ENCODE measurements around the gene RAB14. TPM values are rescaled to one million over a fixed set of nuclear protein-coding genes. Genes with fewer than 3 reads are reported as not detected.

Gene RAB14
- total RNA-seq, 1 donor from 2014 or later, result 26.2 TPM

DNA sequence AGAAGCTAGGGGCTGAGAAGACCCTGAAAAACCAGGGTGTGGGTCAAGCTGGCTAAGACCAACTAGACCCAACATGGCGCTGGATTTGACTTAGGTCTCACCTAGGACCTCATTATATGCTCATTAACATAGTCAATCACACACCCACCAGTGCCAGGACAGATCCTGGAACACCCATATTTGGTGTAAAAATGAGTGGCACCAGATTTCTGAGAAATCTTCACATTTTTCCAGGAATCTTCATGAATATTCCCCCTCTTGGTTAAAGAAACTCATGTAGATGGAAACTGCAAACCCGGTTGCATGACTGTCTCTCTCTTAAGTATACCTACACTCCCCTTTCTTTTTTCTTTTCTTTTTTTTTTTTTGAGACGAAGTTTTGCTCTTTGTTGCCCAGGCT is 17.9 kb upstream of the RAB14 start:
- no peak for DNase-seq (ENCODE audit: low read depth in 2 of 2)

DNA sequence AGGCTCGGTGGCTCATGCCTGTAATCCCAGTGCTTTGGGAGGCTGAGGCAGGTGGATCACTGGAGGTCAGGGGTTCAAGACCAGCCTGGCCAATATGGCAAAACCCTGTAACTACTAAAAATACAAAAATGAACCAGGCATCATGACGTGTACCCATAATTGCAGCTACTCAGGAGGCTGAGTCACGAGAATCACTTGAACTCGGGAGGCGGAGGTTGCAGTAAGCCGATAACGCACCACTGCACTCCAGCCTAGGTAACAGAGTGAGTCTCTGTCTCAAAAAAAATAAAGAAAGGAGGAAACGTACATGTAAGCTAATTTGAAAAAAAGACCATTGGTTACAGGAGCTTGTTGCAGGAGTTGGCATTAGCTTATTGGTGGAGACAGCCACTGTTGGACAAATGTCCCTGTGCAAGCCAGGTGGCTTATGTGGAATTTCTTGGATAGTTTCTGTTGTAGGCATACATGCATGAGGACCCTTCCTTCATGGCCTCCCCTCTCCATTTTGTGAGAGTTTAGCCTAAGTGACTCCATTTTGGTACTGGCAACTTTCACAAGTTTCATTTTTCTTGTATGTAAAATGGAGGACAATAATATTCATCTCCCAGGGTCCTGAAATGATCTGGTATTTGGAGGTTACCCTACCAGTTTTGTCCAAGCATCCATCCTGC is 16.8 kb upstream of the RAB14 start:
- DNase-seq (ENCODE audit: low read depth in 2 of 2), result no peak

GRCh38 chr9:121217609-121218292 is 16.1 kb upstream of the RAB14 start:
- no peak for DNase-seq (ENCODE audit: low read depth in 2 of 2)

- DNase-seq (ENCODE audit: low read depth in 2 of 2), result no peak
Observed at GRCh38 chr9:121216271-121216805, 14.7 kb upstream of the RAB14 start.

DNA sequence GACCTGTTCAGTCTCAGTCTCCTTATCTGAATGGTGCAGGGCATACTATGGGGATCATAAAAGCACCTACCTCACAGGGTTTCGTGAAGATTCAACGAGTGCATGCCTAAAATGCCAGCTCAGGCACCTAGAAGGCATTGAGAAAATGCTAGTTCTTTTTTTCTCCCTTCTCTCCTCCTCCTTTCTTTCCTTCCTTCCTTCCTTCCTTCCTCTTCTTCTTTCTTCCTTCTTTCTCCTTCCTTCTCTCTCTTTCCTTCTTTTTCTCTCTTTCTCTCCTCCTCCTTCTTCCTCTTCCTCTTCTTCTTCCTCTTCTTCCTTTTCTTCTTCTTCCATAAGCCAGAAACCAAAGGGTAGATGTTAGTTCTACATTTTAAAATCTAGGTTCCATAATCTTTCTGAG is 12.3 kb upstream of the RAB14 start:
- no peak for DNase-seq (ENCODE audit: low read depth in 2 of 2)

GRCh38 chr9:121213136-121213806 is 11.6 kb upstream of the RAB14 start:
- DNase-seq (ENCODE audit: low read depth in 2 of 2), result peak; percentile 78 to 88

GRCh38 chr9:121210536-121210935 is 8.9 kb upstream of the RAB14 start:
- no peak for DNase-seq (ENCODE audit: low read depth in 2 of 2)

- DNase-seq (ENCODE audit: low read depth in 2 of 2), result no peak
Observed at GRCh38 chr9:121207371-121207940, 5.8 kb upstream of the RAB14 start.

- no peak for DNase-seq (ENCODE audit: low read depth in 2 of 2)
Observed at GRCh38 chr9:121206516-121207370, 5.1 kb upstream of the RAB14 start.

DNA sequence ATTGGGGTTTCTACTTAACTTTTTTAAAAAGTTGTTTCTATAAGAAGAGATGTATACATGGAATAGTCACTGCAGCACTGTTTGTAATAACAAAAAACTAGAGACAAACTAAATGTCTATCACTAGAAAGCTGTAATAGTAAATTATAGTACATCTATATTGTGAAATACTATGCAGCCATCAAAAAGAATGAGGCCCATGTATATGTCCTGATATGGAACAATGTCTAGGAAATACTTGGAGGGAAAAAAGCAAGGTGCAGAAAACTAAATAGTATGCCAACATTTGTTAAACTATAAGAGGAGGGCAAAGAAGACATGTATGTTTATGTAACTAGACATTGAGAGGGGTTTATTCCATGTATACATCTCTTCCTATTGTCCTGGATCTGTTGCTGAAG is 2.9 kb upstream of the RAB14 start:
- no peak for DNase-seq (ENCODE audit: low read depth in 2 of 2)

- DNase-seq (ENCODE audit: low read depth in 2 of 2), result no peak
Observed at GRCh38 chr9:121204121-121204520, 2.5 kb upstream of the RAB14 start.

DNA sequence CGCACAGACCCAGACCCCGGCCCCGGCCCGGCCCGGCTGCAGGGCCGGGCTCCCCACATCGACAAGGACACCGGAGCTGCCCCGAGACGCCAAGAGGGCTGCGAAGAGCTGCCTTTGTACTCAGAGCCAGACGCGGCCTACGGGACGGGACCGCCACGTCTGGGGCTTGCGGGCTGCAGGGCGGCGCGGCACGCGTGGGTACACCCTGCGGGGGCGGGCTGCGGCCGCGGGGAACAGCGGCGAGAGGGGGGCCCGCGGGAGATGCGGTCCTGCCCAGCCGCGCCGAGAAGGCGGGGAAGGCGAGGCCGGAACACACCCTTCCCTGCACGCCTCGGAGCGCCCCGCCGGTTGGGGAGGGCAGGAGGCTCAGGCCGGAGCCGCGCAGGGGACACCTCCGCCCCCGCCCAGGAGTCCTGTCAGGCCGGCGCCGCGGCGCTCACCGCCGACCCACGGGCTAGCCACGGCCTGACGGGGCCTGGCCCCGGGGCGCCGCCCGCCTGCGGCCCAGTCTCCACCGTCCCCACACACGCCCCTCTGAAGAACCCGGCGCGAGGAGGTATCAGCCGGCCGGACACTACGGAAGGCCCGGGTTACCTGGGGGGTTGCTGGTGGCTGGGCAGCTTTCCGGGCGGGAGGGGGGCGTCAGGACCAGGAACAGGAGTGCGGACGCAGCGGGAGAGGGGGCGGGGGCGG is 478 bp downstream of the RAB14 start:
- DNase-seq (ENCODE audit: low read depth in 2 of 2), result peak in 1 of 2 donors; percentile 24

GRCh38 chr9:121200356-121200755 is 1.3 kb downstream of the RAB14 start:
- DNase-seq (ENCODE audit: low read depth in 2 of 2), result no peak

GRCh38 chr9:121199921-121200320 is 1.7 kb downstream of the RAB14 start:
- DNase-seq (ENCODE audit: low read depth in 2 of 2), result no peak

GRCh38 chr9:121198512-121199042 is 3.1 kb downstream of the RAB14 start:
- DNase-seq (ENCODE audit: low read depth in 2 of 2), result peak in 1 of 2 donors; percentile 7

DNA sequence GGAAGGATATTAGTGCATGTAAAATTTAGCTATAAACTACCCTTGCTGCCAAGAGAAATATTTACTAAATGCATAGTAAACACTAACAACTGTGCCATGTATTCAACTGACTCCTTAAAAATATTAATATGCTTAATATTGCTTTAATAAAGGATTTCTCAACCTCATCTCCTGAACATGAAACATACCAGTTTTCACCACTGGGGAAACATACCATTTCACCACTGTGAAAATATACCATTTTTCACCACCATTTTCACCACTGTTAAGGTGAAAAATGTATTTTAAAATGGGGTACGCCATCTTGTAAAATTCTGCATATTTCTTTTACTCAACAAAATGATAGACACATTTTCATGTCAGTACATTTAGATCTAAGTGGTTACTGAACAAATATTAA is 4.5 kb downstream of the RAB14 start:
- DNase-seq (ENCODE audit: low read depth in 2 of 2), result no peak

DNA sequence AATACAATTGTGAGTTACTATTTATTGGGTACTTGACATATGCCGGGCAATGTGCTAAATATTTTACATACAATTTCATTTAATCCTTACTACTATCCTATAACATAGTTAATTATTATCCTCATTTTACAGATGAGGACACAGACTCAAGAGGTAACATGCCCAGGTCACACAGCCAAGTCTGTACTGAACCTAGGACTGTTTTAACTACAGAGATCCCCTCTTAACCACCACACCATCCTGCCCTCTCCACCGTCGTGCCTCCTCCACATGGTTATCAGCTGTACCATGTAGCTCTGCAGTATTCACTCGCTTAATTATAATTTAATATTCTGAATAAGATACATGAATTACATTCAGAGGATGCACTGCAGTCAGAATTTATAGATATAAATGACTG is 5.3 kb downstream of the RAB14 start:
- DNase-seq (ENCODE audit: low read depth in 2 of 2), result no peak

GRCh38 chr9:121194730-121195129 is 6.9 kb downstream of the RAB14 start:
- DNase-seq (ENCODE audit: low read depth in 2 of 2), result no peak

GRCh38 chr9:121192959-121193640 is 8.6 kb downstream of the RAB14 start:
- DNase-seq (ENCODE audit: low read depth in 2 of 2), result peak in 1 of 2 donors; percentile 32

DNA sequence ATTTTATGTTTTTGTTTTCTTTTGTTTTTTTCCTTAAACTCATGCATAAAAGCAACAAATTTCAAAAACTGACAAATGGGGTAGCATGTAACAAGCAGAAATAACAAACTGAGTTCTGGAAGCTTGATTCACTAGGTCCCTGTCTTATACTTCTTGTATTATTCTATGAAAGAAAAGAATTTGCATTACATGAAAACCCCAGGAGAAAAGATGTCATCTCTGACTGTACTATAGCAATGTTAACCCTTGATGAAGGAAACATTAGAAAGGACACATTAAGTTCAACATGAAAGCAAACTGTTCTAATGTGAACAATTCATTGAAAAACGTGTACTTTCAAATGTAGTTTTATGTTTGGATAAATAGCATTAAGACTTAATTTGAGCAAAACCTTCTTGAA is 9.2 kb downstream of the RAB14 start:
- no peak for DNase-seq (ENCODE audit: low read depth in 2 of 2)
